Activated CD4-positive, alpha-beta T cell treated with anti-CD3 and anti-CD28 coated beads for 48 hours (primary cell): ENCODE data around the gene AUP1.

Source experiments
- DNase-seq: peaks from one replicate; pipeline ENCODE4 v3.0.0-alpha.2; 2020

The AUP1 gene

GRCh38 chr2:74556831-74557370 is 27.4 kb upstream of the AUP1 start:
- no peak for DNase-seq

- no peak for DNase-seq
Observed at GRCh38 chr2:74556159-74556558, 26.7 kb upstream of the AUP1 start.

GRCh38 chr2:74555610-74556103 is 26.2 kb upstream of the AUP1 start:
- DNase-seq = no peak

DNA sequence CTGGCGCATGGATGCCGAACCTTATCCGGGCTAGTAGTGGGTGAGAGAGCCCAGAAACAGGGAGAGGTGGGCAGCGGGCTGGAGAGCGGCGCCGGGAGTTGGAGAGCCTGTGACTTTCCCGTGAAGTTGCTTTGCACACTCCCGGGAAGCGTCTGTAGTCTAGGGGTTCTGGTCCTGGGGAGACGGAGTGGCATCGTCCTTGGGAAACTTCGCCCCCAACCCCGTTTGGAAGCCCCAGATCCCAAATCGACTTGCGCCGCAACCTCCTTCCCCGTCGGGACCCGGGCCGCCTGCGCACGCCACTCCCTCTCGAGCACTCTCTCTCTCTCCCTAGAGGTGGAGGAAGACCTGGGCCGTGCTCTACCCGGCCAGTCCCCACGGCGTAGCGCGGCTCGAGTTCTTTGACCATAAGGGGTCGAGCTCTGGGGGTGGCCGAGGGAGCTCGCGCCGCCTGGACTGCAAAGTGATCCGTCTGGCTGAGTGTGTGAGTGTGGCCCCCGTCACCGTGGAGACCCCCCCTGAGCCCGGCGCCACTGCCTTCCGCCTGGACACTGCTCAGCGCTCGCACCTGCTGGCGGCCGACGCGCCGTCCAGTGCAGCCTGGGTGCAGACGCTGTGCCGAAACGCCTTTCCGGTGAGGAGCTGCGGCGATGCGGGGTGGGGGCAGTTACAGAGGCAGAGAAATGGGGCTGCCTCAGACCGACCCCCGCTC is 25.5 kb upstream of the AUP1 start:
- DNase-seq = peak; percentile 63

- DNase-seq = peak; percentile 88
Observed at GRCh38 chr2:74553892-74554819, 24.6 kb upstream of the AUP1 start, which contains the start of the genes DOK1 and LOXL3. Gene DOK1 (plus strand): TSS chr2:74554720. CDS start chr2:74554755, 35 bp downstream. Gene LOXL3 (minus strand): TSS chr2:74553942. CDS start chr2:74552634, 1,308 bp downstream.

- no peak for DNase-seq
Observed at GRCh38 chr2:74552914-74553811, 23.7 kb upstream of the AUP1 start.

- DNase-seq = no peak
Observed at GRCh38 chr2:74551942-74552913, 22.7 kb upstream of the AUP1 start.

DNA sequence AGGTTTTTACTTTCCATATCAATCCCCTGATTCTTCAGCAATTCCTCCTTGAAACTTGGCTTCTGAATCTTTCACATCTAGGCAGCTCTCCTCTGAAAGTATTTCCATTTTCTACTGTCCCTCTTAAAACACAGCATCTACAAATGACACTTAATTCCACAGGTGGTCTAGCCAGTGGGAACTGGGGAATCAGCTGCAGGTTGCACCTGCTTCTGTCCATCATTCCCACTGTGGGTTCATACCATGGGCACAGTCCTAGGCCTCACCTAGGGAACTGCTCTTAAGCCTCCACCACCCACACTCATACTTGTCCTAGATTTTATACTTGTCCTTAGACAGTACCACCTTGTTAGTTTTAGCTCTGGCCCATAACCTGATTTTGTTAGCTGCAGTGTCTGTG is 22.0 kb upstream of the AUP1 start:
- no peak for DNase-seq

DNA sequence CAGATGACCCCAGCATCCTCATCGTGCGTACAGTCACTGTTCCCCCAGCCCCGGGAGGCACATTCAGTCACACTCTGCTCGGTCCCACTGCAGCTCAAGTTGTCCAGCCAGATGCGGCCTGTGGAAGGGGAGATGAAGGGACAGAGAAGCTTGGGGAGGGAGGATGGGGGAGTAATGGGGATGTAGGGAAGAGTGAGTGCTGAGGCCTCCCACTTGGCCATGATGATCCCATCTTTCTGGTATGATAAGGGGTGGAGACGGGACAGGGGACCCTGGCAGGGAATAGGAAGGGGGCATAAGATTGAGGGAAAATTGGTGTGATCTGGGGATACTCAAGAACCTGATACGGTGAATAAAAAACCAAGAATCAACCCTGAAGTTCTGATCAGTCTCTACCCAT is 20.7 kb upstream of the AUP1 start:
- DNase-seq = no peak

DNA sequence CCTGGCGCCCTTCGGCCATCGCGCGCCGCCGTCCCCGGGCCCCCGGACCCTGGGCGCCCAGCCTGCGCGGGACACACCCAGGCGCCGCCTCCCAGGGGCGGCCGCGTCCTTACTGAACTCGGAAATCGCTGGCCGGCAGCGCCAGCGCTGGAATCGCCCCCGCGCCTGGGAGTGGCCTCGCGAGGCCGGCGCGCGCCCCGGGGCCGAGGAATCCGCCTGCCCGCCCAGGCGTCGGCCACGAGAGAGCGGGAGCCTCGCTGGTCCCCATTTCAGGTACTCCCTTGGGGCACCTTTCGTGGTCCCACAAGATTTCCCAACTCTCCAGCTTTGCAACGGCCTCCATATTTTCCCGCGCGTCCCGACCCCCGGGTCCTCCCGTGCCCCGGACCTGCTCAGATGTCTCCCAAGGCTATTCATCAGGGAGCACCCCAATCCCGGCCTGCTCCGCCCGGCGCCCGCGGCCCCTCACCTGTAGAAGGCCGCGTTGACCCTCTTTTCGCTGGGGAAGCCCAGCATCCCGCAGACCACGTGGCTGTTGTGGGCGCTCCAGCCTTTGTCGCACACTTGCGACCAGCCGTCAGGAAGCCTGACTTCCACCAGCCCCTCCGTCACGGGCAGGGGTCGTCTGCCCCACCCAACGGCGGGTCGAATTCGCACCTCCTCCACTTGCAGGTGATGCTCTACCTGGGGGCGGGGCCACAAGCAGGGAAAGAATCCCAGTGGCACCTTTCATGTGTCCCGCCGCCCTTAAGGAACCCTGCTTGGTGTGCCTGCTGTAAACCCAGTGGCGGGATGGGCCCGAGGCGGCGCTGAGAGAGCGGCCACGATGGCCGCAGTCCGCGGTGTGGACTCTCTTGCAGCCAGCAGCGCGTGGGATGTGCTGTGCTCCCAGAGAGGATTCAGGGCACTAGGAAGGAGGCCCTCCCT is 19.7 kb upstream of the AUP1 start:
- DNase-seq = peak; percentile 43

- no peak for DNase-seq
Observed at GRCh38 chr2:74548285-74548899, 18.9 kb upstream of the AUP1 start.

GRCh38 chr2:74546004-74546403 is 16.5 kb upstream of the AUP1 start:
- no peak for DNase-seq

DNA sequence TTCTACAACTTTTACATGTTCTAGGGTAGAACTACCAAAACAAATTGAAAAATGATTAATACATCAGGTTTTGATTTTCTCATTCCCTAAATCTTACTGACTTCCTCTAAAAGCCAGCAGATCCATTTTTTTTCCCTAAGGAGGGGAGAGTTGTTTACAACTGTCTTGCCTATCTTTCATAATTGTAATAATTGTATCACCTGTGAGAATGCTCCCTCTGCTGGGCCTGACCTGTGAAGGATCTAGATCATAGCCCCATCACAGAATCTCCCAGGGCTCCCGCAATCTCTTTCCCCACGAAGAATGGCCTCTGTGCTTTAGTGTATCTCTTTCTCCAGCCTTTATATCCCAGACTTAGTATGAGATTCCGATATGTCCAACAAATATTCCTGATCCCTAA is 15.1 kb upstream of the AUP1 start:
- no peak for DNase-seq

DNA sequence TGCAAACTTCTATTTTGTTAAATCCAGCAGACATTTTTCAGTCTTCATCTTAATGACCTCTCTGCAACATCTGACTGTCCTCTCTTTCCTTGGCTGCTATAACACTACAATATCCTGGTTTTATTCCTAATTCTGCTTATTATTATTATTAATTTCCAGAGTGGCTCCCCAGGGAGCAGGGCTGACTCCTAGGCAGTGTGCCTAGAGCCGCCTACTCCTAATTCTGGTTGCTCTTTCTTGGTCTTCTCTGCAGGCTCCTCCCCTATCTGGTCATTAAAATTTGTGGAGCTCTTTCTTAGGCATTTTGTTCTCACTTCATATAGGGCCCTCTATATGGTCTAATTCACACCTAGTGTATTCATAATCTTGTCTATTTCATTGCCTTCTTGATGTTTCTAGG is 13.5 kb upstream of the AUP1 start:
- no peak for DNase-seq

DNA sequence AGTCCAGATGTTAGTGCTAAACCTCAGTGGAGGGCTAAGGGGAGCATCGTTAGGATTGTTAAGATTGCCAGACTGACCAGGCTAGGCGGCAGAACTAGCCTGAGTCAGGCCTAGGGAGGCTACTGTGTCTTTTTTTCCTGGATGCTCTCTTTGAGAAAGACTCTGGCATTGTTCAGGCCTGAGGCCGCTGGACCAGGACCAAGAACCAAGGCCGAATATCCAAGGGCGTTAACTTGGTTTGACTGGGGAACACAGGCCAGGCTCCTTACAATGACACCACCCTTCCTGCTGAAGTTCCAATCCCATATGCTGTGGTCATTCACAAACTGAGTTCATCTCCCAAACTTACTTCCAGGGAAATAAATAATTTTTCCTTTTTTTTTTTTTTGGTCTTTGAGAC is 10.8 kb upstream of the AUP1 start:
- DNase-seq = no peak

DNA sequence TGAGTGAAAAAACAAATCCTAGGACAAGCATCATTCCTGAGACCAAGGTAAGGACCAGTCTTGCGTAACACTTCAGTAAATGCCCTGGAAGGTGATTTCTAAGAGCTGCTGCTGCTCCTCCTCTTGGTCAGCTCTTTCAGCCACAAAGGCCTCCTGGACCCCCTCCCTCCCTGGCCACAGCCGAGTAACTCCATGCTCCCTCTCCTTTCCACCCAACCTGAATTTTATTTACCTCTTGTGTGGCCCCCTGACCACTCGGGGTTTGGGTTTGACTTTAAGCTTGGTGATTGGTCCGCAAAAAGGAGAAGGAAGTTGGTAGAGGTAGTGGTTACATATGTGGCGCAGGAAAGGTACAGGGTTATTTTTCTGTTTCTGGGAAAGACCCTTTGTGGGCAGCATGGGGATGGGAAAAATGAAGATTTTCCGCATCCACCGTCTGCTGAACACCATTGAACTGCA is 9.4 kb upstream of the AUP1 start:
- no peak for DNase-seq

GRCh38 chr2:74537140-74537539 is 7.6 kb upstream of the AUP1 start:
- no peak for DNase-seq

DNA sequence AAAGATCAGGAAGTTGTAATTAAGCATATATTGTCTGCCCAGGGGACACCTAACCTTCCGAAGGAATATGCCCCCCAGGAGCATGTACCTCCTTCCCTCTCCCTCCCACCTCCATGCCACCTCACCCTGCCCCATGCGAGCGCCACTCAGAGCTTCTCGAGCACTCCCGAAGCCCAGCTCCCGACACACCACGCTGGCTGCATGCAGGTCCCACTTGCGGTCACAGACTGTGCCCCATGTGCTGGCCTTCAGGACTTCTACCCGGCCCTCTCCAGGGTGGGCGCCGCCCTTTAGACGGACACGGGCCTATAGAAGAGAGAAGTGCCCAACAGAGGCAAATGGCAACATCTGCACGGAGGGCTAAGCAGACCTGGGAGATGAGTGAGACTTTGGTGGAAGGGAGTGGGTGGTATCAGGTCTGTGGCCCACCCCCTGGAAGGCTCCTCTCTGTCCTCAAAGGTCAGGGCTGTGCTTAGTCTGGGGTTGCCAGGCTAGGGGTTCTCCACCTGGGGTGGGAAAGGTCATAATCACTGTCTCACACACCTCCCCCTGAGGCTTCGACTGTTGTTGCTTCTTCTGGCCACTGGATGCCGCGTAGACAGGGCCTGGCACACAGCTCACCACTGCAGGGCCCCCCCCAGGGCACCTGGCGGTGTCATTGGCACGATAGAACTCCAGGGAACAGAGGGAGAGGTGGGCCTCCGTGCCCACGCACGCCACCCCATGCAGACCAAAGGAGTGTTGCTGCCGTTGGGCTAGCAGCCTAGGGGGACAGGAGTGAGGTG is 6.9 kb upstream of the AUP1 start:
- DNase-seq = no peak
